GM18870 (cell line): ENCODE measurements around the gene GRID2IP.
A peak's percentile ranks its signal among the peaks of the same experiment; 100 is the strongest.
"Not testable (repeated sequence)": the region's sequence is repeated elsewhere in the genome, so short reads cannot be mapped to it uniquely, and the experiment has no call there.

Source experiments
- ATAC-seq: cut with Tn5 transposase; IDR thresholded peaks from one replicate; pipeline ENCODE4 v1.9.1; 2021; ENCODE audit warnings: moderate library complexity; ENCODE audit not compliant: unreplicated experiment

Gene GRID2IP

GRCh38 chr7:6551016-6551511 is at the start of gene GRID2IP:
TSS of gene GRID2IP (minus strand) at chr7:6551461. CDS start at chr7:6551436, 25 bp downstream.
- no peak for ATAC-seq

- no peak for ATAC-seq
Observed at GRCh38 chr7:6600093-6600492, 48.8 kb upstream of the GRID2IP start.

- ATAC-seq = peak; percentile 30
Observed at GRCh38 chr7:6590645-6591110, 39.4 kb upstream of the GRID2IP start.

GRCh38 chr7:6589829-6590644 is 38.8 kb upstream of the GRID2IP start, which contains the start of gene INTS15:
TSS of gene INTS15 (plus strand) at chr7:6590021. CDS start at chr7:6590284, 263 bp downstream.
- ATAC-seq = peak; percentile 68

GRCh38 chr7:6589151-6589828 is 38.0 kb upstream of the GRID2IP start:
- ATAC-seq = no peak

GRCh38 chr7:6588566-6588965 is 37.3 kb upstream of the GRID2IP start:
- ATAC-seq = no peak

GRCh38 chr7:6585746-6586432 is 34.6 kb upstream of the GRID2IP start:
- not testable (repeated sequence) for ATAC-seq

- ATAC-seq = no peak
Observed at GRCh38 chr7:6579446-6579845, 28.2 kb upstream of the GRID2IP start.

GRCh38 chr7:6578114-6579084 is 27.1 kb upstream of the GRID2IP start:
- ATAC-seq = no peak

GRCh38 chr7:6577369-6578113 is 26.3 kb upstream of the GRID2IP start, which contains the start of gene ZDHHC4:
TSS of gene ZDHHC4 (plus strand) at chr7:6577454. CDS start at chr7:6580562, 3,108 bp downstream.
- peak; percentile 89 for ATAC-seq

GRCh38 chr7:6576867-6577368 is 25.7 kb upstream of the GRID2IP start:
- not testable (repeated sequence) for ATAC-seq

- ATAC-seq = no peak
Observed at GRCh38 chr7:6576024-6576866, 25.0 kb upstream of the GRID2IP start.

- ATAC-seq = no peak
Observed at GRCh38 chr7:6575281-6576023, 24.2 kb upstream of the GRID2IP start.

- no peak for ATAC-seq
Observed at GRCh38 chr7:6571160-6571779, 20.0 kb upstream of the GRID2IP start.

GRCh38 chr7:6567886-6568285 is 16.6 kb upstream of the GRID2IP start:
- ATAC-seq = no peak

GRCh38 chr7:6565655-6566054 is 14.4 kb upstream of the GRID2IP start:
- no peak for ATAC-seq
